NK-92 (cell line): ENCODE results near the gene CEP131.

ENCODE experiments used
- DNase-seq: peaks from one replicate; lab custom pipeline; 2025; ENCODE audit not compliant: unreplicated experiment; lab: John Stamatoyannopoulos, UW

The CEP131 gene

DNA sequence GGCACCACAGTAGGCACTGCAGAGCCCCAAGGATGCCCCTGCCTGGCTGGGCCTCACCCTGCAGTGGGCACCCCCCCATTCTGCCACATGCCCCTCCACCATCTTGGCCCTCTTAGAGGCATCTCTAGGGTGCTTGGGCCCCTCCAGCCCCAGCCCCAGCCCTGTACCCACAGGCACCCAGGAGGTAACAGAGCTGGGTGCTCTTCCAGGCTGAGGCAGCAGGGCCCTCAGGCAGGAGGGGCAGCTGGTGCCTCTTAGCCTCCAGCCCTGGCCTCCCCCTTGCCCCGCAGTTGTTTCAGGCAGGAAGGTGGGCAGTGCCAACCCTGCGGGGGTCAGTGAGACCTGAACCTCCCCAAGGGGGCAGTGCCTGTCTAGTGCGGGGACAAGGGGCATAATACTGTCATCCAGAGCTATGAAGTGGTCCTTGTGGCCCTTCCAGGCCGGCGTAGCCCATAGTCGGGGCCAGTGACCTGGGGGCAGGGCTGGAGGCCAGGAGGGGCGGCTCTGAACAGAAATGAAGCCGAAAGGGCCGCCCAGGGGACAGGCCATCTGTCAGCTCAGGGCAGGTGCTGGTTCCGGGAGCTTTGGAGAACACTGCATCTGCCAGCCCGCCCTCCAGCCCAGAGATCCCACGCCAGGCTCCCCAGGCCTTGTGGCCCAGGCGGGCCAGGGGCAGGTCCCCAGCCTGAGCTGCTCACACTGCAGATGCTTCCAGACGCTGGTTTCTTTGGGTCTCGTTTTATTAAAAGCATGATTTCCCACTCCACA lies 51.9 kb downstream of the CEP131 start:
- DNase-seq: no peak

- DNase-seq: no peak
Measured at GRCh38 chr17:81169870-81170309, 52.9 kb downstream of the CEP131 start.

DNA sequence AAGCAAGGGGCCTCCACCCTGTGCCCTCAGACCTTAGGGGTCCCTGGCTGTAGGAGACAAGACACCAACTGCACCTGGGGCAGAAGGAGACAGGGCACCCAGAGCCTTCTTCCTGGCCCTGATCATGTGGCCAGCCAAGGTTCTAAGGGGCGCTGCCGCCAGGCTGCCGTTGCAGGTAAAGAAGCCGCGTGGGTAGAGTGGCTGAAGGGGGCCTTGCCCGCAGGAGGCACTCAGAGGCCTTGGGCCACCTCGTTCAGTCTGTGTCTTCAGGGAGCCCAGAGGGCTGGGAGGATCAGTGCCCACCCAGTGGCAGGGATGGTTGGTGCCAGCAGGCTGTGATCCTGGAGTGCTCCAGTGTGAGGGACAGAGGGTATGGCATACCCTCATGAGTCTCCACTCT lies 55.1 kb downstream of the CEP131 start:
- no peak for DNase-seq

- DNase-seq: no peak
Measured at GRCh38 chr17:81167194-81167524, 55.6 kb downstream of the CEP131 start.

DNA sequence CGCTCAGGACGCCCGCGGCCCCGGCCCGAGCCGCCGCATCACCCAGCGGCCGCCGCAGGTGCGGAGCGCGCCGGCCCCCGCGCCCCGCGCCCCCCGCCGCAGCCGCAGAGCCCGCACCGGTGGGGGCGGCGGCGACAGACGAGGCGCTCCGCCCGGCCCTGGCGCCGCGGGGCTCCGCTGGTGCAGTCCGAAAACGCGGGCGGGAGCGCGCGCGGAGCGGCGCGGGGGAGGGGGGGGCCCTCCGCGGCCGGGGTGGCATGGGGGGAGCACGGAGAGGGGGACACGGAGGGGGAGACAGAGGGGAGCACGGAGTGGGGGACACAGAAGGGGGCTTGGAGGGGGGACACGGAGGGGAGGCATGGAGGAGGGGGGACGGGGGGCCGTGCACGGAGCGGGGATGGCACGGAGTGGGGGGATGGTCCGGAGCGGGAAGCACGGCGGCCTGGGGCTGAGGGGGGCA lies 56.7 kb downstream of the CEP131 start, which contains the start of gene AATK:
Gene AATK (minus strand): TSS at position 189 of the 460 bp plus-strand sequence. CDS start 229 bp downstream, outside the sequence.
- no peak for DNase-seq

GRCh38 chr17:81165246-81166032 lies 57.3 kb downstream of the CEP131 start, which contains the start of gene PVALEF:
TSS of gene PVALEF (plus strand) at chr17:81165507. CDS start at chr17:81181227, 15,720 bp downstream.
- DNase-seq: no peak

DNA sequence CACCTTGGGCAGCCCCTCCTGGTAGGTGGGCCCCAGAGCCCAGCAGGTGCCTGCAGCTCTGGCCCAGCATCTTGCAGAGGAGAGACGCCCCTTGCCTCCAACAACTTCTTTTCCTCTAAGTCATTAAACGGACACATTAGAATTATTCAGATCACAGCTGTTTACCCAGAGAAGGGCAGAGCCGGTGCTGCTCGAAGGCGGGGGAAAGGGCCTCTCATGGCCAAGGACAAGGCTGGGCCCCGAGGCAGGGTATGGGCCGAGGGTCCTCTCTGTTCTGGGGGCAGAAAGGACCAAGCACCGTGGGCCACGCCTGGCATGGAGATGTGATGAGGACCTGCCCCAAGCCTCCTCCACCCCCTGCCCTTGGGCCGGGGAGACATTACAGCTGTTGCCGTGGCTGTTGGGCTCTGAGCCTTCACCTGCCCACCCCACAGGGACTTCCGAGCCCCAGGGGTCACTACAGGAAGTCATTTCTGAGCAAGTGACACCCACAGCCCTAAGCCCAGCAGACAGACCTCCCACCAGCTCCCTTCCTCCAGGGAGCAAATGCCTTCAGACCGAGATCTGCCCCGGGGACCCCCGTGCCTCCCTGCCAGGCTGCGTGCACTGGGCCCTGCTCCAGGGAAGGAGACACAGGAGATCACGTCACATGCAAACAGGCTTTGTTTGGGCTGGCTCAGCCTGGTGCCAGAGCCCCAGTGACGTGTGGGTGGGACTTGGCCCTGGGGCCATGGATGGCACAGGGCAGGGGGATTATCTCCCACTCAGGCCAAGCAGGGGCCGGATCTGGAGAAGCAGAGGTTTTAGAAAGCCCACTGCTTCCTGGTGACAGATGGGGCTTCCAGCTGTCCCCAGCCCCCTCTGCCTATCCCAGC lies 58.2 kb downstream of the CEP131 start:
- DNase-seq: no peak

GRCh38 chr17:81163703-81164370 lies 58.9 kb downstream of the CEP131 start:
- no peak for DNase-seq

- no peak for DNase-seq
Measured at GRCh38 chr17:81163051-81163695, 59.6 kb downstream of the CEP131 start.

DNA sequence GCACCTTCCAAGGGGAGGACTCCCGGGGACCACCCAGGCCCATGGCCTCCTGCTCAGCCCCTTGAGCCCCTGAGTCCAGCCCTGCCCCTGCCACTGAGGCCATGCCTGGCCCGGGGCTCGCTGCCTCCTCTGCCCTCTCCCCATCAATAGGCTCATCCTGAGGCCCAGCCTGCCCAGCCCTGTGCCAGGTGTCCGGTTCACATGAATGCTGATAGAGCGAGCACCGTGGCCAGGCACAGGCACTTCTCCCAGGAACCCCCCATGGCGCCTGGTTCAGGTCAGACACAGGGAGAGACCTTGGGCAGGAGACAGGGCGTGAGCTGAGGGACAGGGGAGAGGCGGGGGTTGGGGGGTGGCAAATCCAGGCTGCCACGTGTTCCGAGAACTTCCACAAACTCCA lies 60.3 kb downstream of the CEP131 start:
- no peak for DNase-seq

DNA sequence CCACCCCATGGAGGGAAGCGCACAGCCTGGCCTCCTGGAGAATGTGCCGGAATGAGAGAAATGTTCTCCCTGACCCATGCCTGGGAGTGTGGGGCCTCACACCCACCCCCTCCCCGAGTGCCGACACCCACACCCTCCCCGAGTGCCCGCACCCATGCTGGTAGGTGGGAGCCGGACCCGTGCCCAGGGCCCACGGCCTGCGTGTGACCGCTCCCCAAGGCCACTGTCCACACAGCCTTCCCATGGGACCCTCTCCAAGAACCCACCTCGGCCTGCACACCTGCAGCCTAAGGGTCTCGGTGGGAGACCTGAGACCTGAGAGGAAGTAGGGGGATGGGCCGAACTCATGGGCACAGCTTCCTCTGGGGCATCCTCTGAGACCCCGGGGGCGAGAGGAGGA lies 60.8 kb downstream of the CEP131 start:
- no peak for DNase-seq

DNA sequence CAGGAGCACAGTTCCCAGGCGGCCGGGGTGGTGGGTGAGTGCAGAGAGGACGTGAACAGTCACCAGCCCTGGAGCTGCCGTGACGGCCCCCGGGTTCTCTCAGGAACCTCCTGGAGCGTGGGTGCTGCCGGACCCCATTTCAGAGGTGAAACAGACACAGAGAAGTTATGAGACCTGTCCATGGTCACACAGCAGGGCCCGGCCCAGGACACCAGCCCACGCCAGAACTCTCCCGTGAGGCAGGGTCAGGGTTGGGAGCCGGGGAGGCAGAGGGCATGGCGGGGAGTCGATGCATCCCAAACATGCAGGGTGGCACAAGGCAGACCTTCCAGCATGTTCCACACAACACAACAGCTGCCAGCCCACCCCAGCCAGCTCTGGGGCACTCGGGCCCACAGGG lies 61.2 kb downstream of the CEP131 start:
- DNase-seq: no peak

- no peak for DNase-seq
Measured at GRCh38 chr17:81160747-81161453, 61.9 kb downstream of the CEP131 start.

GRCh38 chr17:81160306-81160705 lies 62.5 kb downstream of the CEP131 start:
- DNase-seq: no peak

DNA sequence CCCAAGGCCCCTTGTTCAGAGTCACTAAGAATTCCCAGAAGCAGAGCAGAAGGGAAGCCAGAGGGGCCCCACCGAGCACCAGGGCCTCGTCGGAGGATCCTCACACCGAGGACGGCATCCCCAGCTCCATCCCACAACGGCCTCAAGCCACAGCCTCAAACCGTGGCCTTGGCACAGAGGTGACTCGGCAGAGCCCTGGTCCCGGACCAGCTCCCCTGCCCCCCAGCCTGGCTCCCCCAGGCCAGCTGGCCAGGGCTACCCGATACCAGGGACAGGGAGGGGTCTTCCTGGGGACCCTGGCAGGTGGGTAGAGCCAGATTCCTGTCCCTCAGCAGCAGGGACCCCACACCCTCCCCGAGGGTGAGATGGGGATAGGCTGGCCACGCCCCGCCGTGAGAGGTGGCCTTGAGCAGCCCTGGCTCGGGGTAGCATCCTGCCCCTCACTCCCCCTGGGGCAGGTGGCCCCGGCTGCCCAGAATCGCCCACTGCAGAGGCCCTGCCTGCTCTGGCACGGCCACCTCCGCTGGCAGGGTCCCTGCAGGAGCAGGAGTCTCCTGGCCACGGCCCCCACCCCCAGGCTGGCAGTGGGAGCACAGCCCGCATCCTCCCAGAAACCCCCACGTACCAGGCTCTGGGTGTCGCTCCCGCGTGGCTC lies 63.0 kb downstream of the CEP131 start:
- DNase-seq: no peak

DNA sequence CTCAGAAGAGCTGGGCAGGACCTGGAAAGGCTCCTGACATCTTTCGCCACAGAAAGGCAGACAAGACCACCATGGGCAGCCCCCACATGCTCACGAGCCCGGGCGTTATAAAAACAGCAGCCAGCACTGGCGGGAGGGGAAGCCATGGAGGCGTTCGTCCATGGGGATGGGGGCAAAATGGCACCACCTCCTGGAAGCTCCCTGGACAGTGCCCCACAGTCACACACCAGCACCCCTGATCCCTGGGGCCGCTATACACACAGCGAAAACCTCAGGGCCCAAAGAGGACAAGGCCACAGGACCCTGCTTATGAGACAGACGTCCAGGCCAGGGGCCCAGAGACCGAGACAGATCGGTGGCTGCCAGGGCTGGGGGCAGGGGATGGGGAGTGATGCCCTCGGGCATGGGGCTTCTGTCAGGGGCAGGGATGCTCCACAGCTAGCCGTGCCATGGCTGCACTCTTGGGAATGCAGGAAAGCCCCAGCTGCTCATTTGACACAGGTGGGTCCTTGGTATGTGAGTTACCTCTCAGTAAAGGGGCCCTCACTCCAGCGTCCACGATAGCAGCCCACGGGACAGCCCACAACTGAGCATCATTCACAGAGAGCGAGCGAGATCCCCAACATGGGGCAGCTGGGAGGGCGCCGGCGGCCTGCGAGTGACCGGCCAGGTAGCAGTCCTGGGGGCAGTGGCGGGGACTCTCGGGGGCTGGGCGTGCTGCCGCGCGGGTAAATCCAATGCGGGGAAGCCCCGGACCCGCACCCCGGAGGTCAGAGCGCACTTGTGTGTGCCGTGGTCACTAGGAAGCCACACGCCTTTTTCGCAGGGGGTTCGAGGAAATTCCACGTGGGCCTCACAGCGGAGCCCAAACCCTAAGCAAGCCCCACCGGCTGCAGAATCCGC lies 63.8 kb downstream of the CEP131 start:
- no peak for DNase-seq

- DNase-seq: no peak
Measured at GRCh38 chr17:81157848-81158687, 64.7 kb downstream of the CEP131 start.
